Measurements from ENCODE around the gene TLCD3B.

- TF ChIP-seq POLR2A (IDR thresholded peaks at IDR 0.05) (no peak), EP300 (IDR thresholded peaks at IDR 0.05) (no peak)
- TF ChIP-seq, protein P1, sequence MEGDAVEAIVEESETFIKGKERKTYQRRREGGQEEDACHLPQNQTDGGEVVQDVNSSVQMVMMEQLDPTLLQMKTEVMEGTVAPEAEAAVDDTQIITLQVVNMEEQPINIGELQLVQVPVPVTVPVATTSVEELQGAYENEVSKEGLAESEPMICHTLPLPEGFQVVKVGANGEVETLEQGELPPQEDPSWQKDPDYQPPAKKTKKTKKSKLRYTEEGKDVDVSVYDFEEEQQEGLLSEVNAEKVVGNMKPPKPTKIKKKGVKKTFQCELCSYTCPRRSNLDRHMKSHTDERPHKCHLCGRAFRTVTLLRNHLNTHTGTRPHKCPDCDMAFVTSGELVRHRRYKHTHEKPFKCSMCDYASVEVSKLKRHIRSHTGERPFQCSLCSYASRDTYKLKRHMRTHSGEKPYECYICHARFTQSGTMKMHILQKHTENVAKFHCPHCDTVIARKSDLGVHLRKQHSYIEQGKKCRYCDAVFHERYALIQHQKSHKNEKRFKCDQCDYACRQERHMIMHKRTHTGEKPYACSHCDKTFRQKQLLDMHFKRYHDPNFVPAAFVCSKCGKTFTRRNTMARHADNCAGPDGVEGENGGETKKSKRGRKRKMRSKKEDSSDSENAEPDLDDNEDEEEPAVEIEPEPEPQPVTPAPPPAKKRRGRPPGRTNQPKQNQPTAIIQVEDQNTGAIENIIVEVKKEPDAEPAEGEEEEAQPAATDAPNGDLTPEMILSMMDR (IDR thresholded peaks at IDR 0.05), result no peak
These were observed 38.6 kb downstream of the TLCD3B start for GRCh38 chr16:29992344-29992967.

Data from tibial nerve (tissue), 4 donors.